GM21576 (cell line): ENCODE measurements around the gene ZNF107.

ENCODE experiments used
- ATAC-seq: cut with Tn5 transposase; IDR thresholded peaks from one replicate; pipeline ENCODE4 v1.9.1; 2021; ENCODE audit warnings: mild to moderate bottlenecking, moderate library complexity; ENCODE audit not compliant: unreplicated experiment

The ZNF107 gene

GRCh38 chr7:64665980-64666662 is at the start of gene ZNF107:
ZNF107 (plus strand) TSS chr7:64666133; CDS start chr7:64666283, 150 bp downstream.
- peak; percentile 98 for ATAC-seq

- ATAC-seq: no peak
These were observed 47.0 kb upstream of the ZNF107 start for GRCh38 chr7:64618785-64619456.

GRCh38 chr7:64619705-64620104 is 46.2 kb upstream of the ZNF107 start:
- no peak for ATAC-seq

GRCh38 chr7:64621656-64622055 is 44.3 kb upstream of the ZNF107 start:
- no peak for ATAC-seq

- ATAC-seq: no peak
These were observed 40.5 kb upstream of the ZNF107 start for GRCh38 chr7:64625114-64626082.

- no peak for ATAC-seq
These were observed 39.9 kb upstream of the ZNF107 start for GRCh38 chr7:64626083-64626469.

- no peak for ATAC-seq
These were observed 39.4 kb upstream of the ZNF107 start for GRCh38 chr7:64626557-64626956.

GRCh38 chr7:64628192-64628591 is 37.7 kb upstream of the ZNF107 start:
- no peak for ATAC-seq

- no peak for ATAC-seq
These were observed 37.2 kb upstream of the ZNF107 start for GRCh38 chr7:64628721-64629120.

- ATAC-seq: no peak
These were observed 35.4 kb upstream of the ZNF107 start for GRCh38 chr7:64630496-64630895.

GRCh38 chr7:64632029-64632428 is 33.9 kb upstream of the ZNF107 start:
- ATAC-seq: no peak

GRCh38 chr7:64633401-64633800 is 32.5 kb upstream of the ZNF107 start:
- no peak for ATAC-seq

GRCh38 chr7:64634406-64635062 is 31.4 kb upstream of the ZNF107 start:
- no peak for ATAC-seq

- no peak for ATAC-seq
These were observed 29.5 kb upstream of the ZNF107 start for GRCh38 chr7:64636386-64636785.

GRCh38 chr7:64637521-64638445 is 28.1 kb upstream of the ZNF107 start:
- no peak for ATAC-seq

GRCh38 chr7:64638822-64639221 is 27.1 kb upstream of the ZNF107 start:
- ATAC-seq: no peak

GRCh38 chr7:64639267-64640001 is 26.5 kb upstream of the ZNF107 start:
- ATAC-seq: no peak

- ATAC-seq: no peak
These were observed 25.4 kb upstream of the ZNF107 start for GRCh38 chr7:64640504-64640903.

- ATAC-seq: no peak
These were observed 23.9 kb upstream of the ZNF107 start for GRCh38 chr7:64642046-64642445.
